Neural progenitor cell (in vitro differentiated cells): ENCODE measurements around the gene OR10J1. TPM values are rescaled to one million over a fixed set of nuclear protein-coding genes. Genes with fewer than 3 reads are reported as not detected.

Source experiments
- DNase-seq: peaks from one replicate; pipeline ENCODE4 v3.0.0-alpha.2; 2016; ENCODE audit warnings: low spot score
- H2AFZ ChIP-seq: fragments of 200-600 bp; sonication (generic); replicated peaks from 2 replicates; pipeline ENCODE4 v1.6.1; 2016; ENCODE audit warnings: antibody characterized with exemption
- H3F3A ChIP-seq: fragments of 200-600 bp; sonication (generic); 2 replicates; pipeline ENCODE4 v1.6.1; 2016; ENCODE audit warnings: antibody characterized with exemption, low read depth
- H3K27ac ChIP-seq: fragments of 200-600 bp; sonication (generic); 2 replicates; pipeline ENCODE4 v1.5.1; 2016; ENCODE audit warnings: mild to moderate bottlenecking
- H3K27me3 ChIP-seq: fragments of 200-600 bp; sonication (generic); 2 replicates; pipeline ENCODE4 v1.6.1; 2016; ENCODE audit warnings: mild to moderate bottlenecking, moderate library complexity
- H3K36me3 ChIP-seq: fragments of 200-600 bp; sonication (generic); 2 replicates; pipeline ENCODE4 v1.5.1; 2016
- H3K4me1 ChIP-seq: fragments of 200-600 bp; sonication (generic); 2 replicates; pipeline ENCODE4 v1.6.1; 2016; ENCODE audit warnings: mixed run types
- H3K4me2 ChIP-seq: fragments of 200-600 bp; sonication (generic); 2 replicates; pipeline ENCODE4 v1.6.1; 2016
- H3K4me3 ChIP-seq: fragments of 200-600 bp; sonication (generic); 2 replicates; pipeline ENCODE4 v1.5.1; 2016
- H3K79me2 ChIP-seq: fragments of 200-600 bp; sonication (generic); 2 replicates; pipeline ENCODE4 v1.6.1; 2016; ENCODE audit warnings: low read depth
- H3K9ac ChIP-seq: fragments of 200-600 bp; sonication (generic); 2 replicates; pipeline ENCODE4 v1.6.1; 2016
- H3K9me3 ChIP-seq: fragments of 200-600 bp; sonication (generic); 2 replicates; pipeline ENCODE4 v1.5.1; 2016; ENCODE audit warnings: low read depth
- H4K20me1 ChIP-seq: fragments of 200-600 bp; sonication (generic); 2 replicates; pipeline ENCODE4 v1.6.1; 2016; ENCODE audit warnings: low read depth
- H3K27ac Mint-ChIP-seq: 3 replicates; pipeline ENCODE4 v1.8.0; 2021; ENCODE audit warnings: mixed read lengths
- H3K27me3 Mint-ChIP-seq: 2 replicates; pipeline ENCODE4 v1.8.0; 2022; ENCODE audit warnings: low read depth, mild to moderate bottlenecking, inconsistent platforms, moderate library complexity, mixed read lengths; ENCODE audit not compliant: insufficient read depth
- H3K36me3 Mint-ChIP-seq: 3 replicates; pipeline ENCODE4 v1.8.0; 2021; ENCODE audit warnings: mixed read lengths
- H3K4me1 Mint-ChIP-seq: 3 replicates; pipeline ENCODE4 v1.8.0; 2021; ENCODE audit warnings: mixed read lengths
- H3K4me3 Mint-ChIP-seq: 3 replicates; pipeline ENCODE4 v1.8.0; 2021; ENCODE audit warnings: mild to moderate bottlenecking, moderate library complexity, mixed read lengths
- H3K9me3 Mint-ChIP-seq: 3 replicates; pipeline ENCODE4 v1.8.0; 2020; ENCODE audit warnings: mixed read lengths
- CTCF ChIP-seq: fragments of 200-600 bp; sonication (generic); IDR thresholded peaks from 2 replicates; pipeline ENCODE4 v1.5.1; 2017; ENCODE audit warnings: antibody characterized with exemption, mild to moderate bottlenecking
- EZH2 ChIP-seq: fragments of 200-600 bp; sonication (generic); IDR thresholded peaks from 2 replicates; pipeline ENCODE4 v1.6.1; 2017; ENCODE audit warnings: antibody characterized with exemption, mild to moderate bottlenecking, moderate library complexity
- EZH2phosphoT487 ChIP-seq: fragments of 200-600 bp; sonication (generic); IDR thresholded peaks from 2 replicates; pipeline ENCODE4 v1.6.1; 2017; ENCODE audit warnings: antibody characterized with exemption
- total RNA-seq: library from RNA; depleted of rRNA; stranded (reverse); fragments of >200 nt; gene quantifications from 2 replicates; pipeline ENCODE4 v1.2.3, GENCODE V29; 2015; ENCODE audit warnings: low replicate concordance

The OR10J1 gene
- total RNA-seq, 1 donor from 2014 or later, result not detected

- TF ChIP-seq EZH2phosphoT487 (no peak), CTCF (no peak), EZH2 (no peak)
- H3K4me1 ChIP-seq, result no peaks in the 10 kb centered on the region
- no peak overlapping the region for H3K27ac Mint-ChIP-seq
- no peaks in the 10 kb centered on the region for H3K4me1 Mint-ChIP-seq
- no peaks in the 10 kb centered on the region for H3K27me3 ChIP-seq
- DNase-seq, result no peak
- no peaks in the 10 kb centered on the region for H4K20me1 ChIP-seq
- H3K9ac ChIP-seq, result no peak overlapping the region
- no peak overlapping the region for H3K4me3 Mint-ChIP-seq
- no peaks in the 10 kb centered on the region for H3F3A ChIP-seq
- H3K9me3 ChIP-seq, result peaks cover 54% of the 10 kb centered on the region
- H3K4me2 ChIP-seq, result no peak overlapping the region
- peaks cover 2% of the 10 kb centered on the region for H3K27me3 Mint-ChIP-seq
- no peak overlapping the region for H3K27ac ChIP-seq
- H3K4me3 ChIP-seq, result no peak overlapping the region
- no peaks in the 10 kb centered on the region for H3K79me2 ChIP-seq
- H2AFZ ChIP-seq, result no peak overlapping the region
- no peaks in the 10 kb centered on the region for H3K36me3 Mint-ChIP-seq
- peaks cover 3% of the 10 kb centered on the region for H3K36me3 ChIP-seq
- peaks cover 10% of the 10 kb centered on the region for H3K9me3 Mint-ChIP-seq
Measured at GRCh38 chr1:159421821-159422220, 17.7 kb upstream of the OR10J1 start.

GRCh38 chr1:159428536-159428935 is 11.0 kb upstream of the OR10J1 start:
- no peak overlapping the region for H3K4me2 ChIP-seq
- no peak for TF ChIP-seq CTCF
- TF ChIP-seq EZH2, result no peak
- TF ChIP-seq EZH2phosphoT487, result no peak
- no peak overlapping the region for H2AFZ ChIP-seq
- no peak overlapping the region for H3K27ac Mint-ChIP-seq
- no peaks in the 10 kb centered on the region for H3K36me3 Mint-ChIP-seq
- peaks cover 3% of the 10 kb centered on the region for H3K36me3 ChIP-seq
- no peaks in the 10 kb centered on the region for H3K79me2 ChIP-seq
- H3K9me3 Mint-ChIP-seq, result no peaks in the 10 kb centered on the region
- H3K27me3 Mint-ChIP-seq, result no peaks in the 10 kb centered on the region
- no peak for DNase-seq
- H3K27me3 ChIP-seq, result no peaks in the 10 kb centered on the region
- no peaks in the 10 kb centered on the region for H3F3A ChIP-seq
- no peak overlapping the region for H3K27ac ChIP-seq
- no peaks in the 10 kb centered on the region for H3K4me1 ChIP-seq
- peaks cover 43% of the 10 kb centered on the region for H3K9me3 ChIP-seq
- H3K4me3 Mint-ChIP-seq, result no peak overlapping the region
- no peaks in the 10 kb centered on the region for H4K20me1 ChIP-seq
- H3K9ac ChIP-seq, result no peak overlapping the region
- no peaks in the 10 kb centered on the region for H3K4me1 Mint-ChIP-seq
- no peak overlapping the region for H3K4me3 ChIP-seq

GRCh38 chr1:159429074-159429861 is 10.3 kb upstream of the OR10J1 start:
- H3F3A ChIP-seq, result no peaks in the 10 kb centered on the region
- Mint-ChIP-seq H3K36me3 (no peaks in the 10 kb centered on the region), H3K27me3 (no peaks in the 10 kb centered on the region), H3K27ac (no peak overlapping the region), H3K4me3 (no peak overlapping the region), H3K4me1 (no peaks in the 10 kb centered on the region), H3K9me3 (no peaks in the 10 kb centered on the region)
- H2AFZ ChIP-seq, result no peak overlapping the region
- H3K36me3 ChIP-seq, result peaks cover 3% of the 10 kb centered on the region
- H3K9me3 ChIP-seq, result peaks cover 39% of the 10 kb centered on the region
- TF ChIP-seq CTCF, result no peak
- TF ChIP-seq EZH2phosphoT487, result no peak
- TF ChIP-seq EZH2, result no peak
- no peak overlapping the region for H3K4me3 ChIP-seq
- H4K20me1 ChIP-seq, result no peaks in the 10 kb centered on the region
- no peak overlapping the region for H3K4me2 ChIP-seq
- no peak for DNase-seq
- no peaks in the 10 kb centered on the region for H3K79me2 ChIP-seq
- H3K4me1 ChIP-seq, result no peaks in the 10 kb centered on the region
- no peak overlapping the region for H3K27ac ChIP-seq
- no peaks in the 10 kb centered on the region for H3K27me3 ChIP-seq
- no peak overlapping the region for H3K9ac ChIP-seq
